Right lobe of liver (tissue), 6 donors: ENCODE data around the gene ACTN4. TPM values are rescaled to one million over a fixed set of nuclear protein-coding genes. Genes with fewer than 3 reads are reported as not detected.

Experiments
- ATAC-seq, 4 donors: fragments of 200-7000 bp; cut with Tn5 transposase; one replicate each; pipeline ENCODE4 v1.9.1; 2020; ENCODE audit warnings: mild to moderate bottlenecking in 4 of 4, moderate library complexity in 4 of 4
- DNase-seq, 3 donors: peaks; one replicate each; pipeline ENCODE4 v3.0.0-alpha.2; 2020
- H3K27ac ChIP-seq, 3 donors: fragments of 200-600 bp; one replicate each; pipeline ENCODE4 v1.8.0; 2022
- H3K27me3 ChIP-seq, 2 donors: fragments of 200-600 bp; one replicate each; pipeline ENCODE4 v1.8.0; 2022
- H3K36me3 ChIP-seq, 4 donors: fragments of 200-600 bp; sonication (generic) in 1 of 4; one replicate each; pipeline versions ENCODE4 v1.5.1 to v1.8.0; 2017 to 2022; ENCODE audit warnings: control low read depth in 1 of 4
- H3K4me1 ChIP-seq, 4 donors: fragments of 200-600 bp; sonication (generic) in 1 of 4; one replicate each; pipeline versions ENCODE4 v1.5.1 to v1.8.0; 2017 to 2022; ENCODE audit warnings: control low read depth in 1 of 4
- H3K4me3 ChIP-seq, 3 donors: fragments of 200-600 bp; one replicate each; pipeline ENCODE4 v1.8.0; 2022
- H3K9me3 ChIP-seq, 4 donors: fragments of 200-600 bp; sonication (generic) in 1 of 4; one replicate each; pipeline versions ENCODE4 v1.5.1 to v1.8.0; 2017 to 2022; ENCODE audit warnings: control low read depth in 1 of 4
- POLR2A ChIP-seq: fragments of 450-650 bp; IDR thresholded peaks from one replicate; pipeline ENCODE4 v1.6.1; 2017; ENCODE audit warnings: antibody characterized with exemption, mild to moderate bottlenecking
- WGBS: methylation state at CpG from one replicate; pipeline ENCODE4 v1.1.6; 2018; ENCODE audit warnings: low coverage, low lambda C conversion rate; ENCODE audit not compliant: insufficient coverage; ENCODE audit errors: missing lambda C conversion rate; 5-methylcytosine and 5-hydroxymethylcytosine counted together
- intact Hi-C, 2 donors: fragments of 100-400 bp; cut with DNase I; formaldehyde crosslinking; loops; one replicate each; pipeline versions ENCODE4 v1.11.2 to v1.14.1; 2022
- total RNA-seq, 6 experiments: library from RNA; depleted of rRNA in 2 of 6; stranded (reverse); fragments of >200 nt in 2 of 6; fragmentation: NEBNext Ultra II Directional in 3 of 6; extraction: Animal tissue kit (Norgen Biotek cat#: 25700) in 3 of 6; gene quantifications; one replicate each; pipeline versions ENCODE4 v1.1.0 to v1.2.4, GENCODE V29; 2016 to 2023
- TF ChIP-seq, protein P1 (sequence below), 4 donors: fragments of 200-600 bp in 3 of 4; fragments of 450-650 bp in 1 of 4; IDR thresholded peaks; one replicate each; pipeline versions ENCODE4 v1.5.1 to v1.8.0; 2016 to 2022; ENCODE audit warnings: antibody characterized with exemption in 4 of 4, mild to moderate bottlenecking in 2 of 4
- donor health status: DM: no; HTN: yes; CAD: no.
- donor health status: DM: no; HTN: no; CAD: no.
- donor health status: DM: no; HTN: no; CAD: no.
- donor health status: DM: no; HTN: yes; CAD: no.
- donor health status: DM: no; HTN: yes; CAD: no.

The ACTN4 gene
- total RNA-seq, 6 experiments from 2014 or later, result 142 to 306 (median 201) TPM

- Histone ChIP-seq H3K4me1 (peaks cover 4 to 54% (median 31%) of the 10 kb centered on the region in 4 donors), H3K27me3 (no peaks in the 10 kb centered on the region), H3K27ac (peak overlapping the region; percentile 82 to 96 (median 89)), H3K9me3 (no peaks in the 10 kb centered on the region), H3K36me3 (no peaks in the 10 kb centered on the region), H3K4me3 (no peak overlapping the region)
- no peak for ATAC-seq
- no peak for DNase-seq
- 67% methylated on average over 3 of the region's 5 CpGs for WGBS
- TF ChIP-seq, protein P1, sequence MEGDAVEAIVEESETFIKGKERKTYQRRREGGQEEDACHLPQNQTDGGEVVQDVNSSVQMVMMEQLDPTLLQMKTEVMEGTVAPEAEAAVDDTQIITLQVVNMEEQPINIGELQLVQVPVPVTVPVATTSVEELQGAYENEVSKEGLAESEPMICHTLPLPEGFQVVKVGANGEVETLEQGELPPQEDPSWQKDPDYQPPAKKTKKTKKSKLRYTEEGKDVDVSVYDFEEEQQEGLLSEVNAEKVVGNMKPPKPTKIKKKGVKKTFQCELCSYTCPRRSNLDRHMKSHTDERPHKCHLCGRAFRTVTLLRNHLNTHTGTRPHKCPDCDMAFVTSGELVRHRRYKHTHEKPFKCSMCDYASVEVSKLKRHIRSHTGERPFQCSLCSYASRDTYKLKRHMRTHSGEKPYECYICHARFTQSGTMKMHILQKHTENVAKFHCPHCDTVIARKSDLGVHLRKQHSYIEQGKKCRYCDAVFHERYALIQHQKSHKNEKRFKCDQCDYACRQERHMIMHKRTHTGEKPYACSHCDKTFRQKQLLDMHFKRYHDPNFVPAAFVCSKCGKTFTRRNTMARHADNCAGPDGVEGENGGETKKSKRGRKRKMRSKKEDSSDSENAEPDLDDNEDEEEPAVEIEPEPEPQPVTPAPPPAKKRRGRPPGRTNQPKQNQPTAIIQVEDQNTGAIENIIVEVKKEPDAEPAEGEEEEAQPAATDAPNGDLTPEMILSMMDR (IDR thresholded peaks at IDR 0.05), result no peak
- no peak for TF ChIP-seq POLR2A
- intact Hi-C loops, result no loop called here
Observed at GRCh38 chr19:38686530-38686888, 39.1 kb downstream of the ACTN4 start.

- H3K27ac ChIP-seq, result peak overlapping the region in 2 of 3 donors; percentile 6 to 29
- intact Hi-C loops, result no loop called here
- no peaks in the 10 kb centered on the region for H3K36me3 ChIP-seq
- H3K4me3 ChIP-seq, result no peak overlapping the region
- no peaks in the 10 kb centered on the region for H3K27me3 ChIP-seq
- TF ChIP-seq, protein P1 (IDR thresholded peaks at IDR 0.05), result no peak
- no peak for TF ChIP-seq POLR2A
- H3K4me1 ChIP-seq, result peaks cover 4 to 57% (median 27%) of the 10 kb centered on the region in 4 donors
- no peaks in the 10 kb centered on the region for H3K9me3 ChIP-seq
- no peak for ATAC-seq
- WGBS, result 96% methylated on average over 7 of the region's 7 CpGs
- no peak for DNase-seq
Observed at GRCh38 chr19:38687837-38688378, 40.5 kb downstream of the ACTN4 start.

DNA sequence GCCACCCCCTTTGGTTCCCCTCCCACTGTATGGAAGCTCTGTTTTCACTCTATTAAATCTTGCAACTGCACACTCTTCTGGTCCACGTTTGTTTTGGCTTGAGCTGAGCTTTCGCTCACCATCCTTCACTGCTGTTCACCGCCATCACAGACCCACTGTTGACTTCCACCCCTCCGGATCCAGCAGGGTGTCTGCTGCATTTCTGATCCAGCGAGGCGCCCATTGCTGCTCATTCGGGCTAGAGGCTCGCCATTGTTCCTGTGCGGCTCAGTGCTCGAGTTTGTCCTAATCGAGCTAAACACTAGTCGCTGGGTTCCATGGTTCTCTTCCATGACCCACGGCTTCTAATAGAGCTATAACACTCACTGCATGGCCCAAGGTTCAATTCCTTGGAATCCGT lies 42.7 kb downstream of the ACTN4 start:
- Histone ChIP-seq H3K27ac (peak overlapping the region in 1 of 3 donors; percentile 9), H3K27me3 (no peaks in the 10 kb centered on the region), H3K4me1 (peaks cover 0 to 57% (median 23%) of the 10 kb centered on the region in 4 donors), H3K4me3 (no peak overlapping the region), H3K36me3 (no peaks in the 10 kb centered on the region), H3K9me3 (no peaks in the 10 kb centered on the region)
- DNase-seq (no peak), ATAC-seq (no peak)
- TF ChIP-seq, protein P1 (IDR thresholded peaks at IDR 0.05), result no peak
- TF ChIP-seq POLR2A, result no peak
- intact Hi-C loops, result loop anchor here in 1 of 2 donors (10.0 kb wide), 1 partner anchor 45 kb away; the partner anchor contains the start of gene ACTN4
- 81% methylated on average over 6 of the region's 14 CpGs for WGBS

- no peak for TF ChIP-seq POLR2A
- TF ChIP-seq, protein P1 (IDR thresholded peaks at IDR 0.05), result no peak
- DNase-seq (no peak), ATAC-seq (no peak)
- Histone ChIP-seq H3K4me1 (peaks cover 0 to 57% (median 21%) of the 10 kb centered on the region in 4 donors), H3K9me3 (no peaks in the 10 kb centered on the region), H3K36me3 (no peaks in the 10 kb centered on the region), H3K27ac (peak overlapping the region in 1 of 3 donors; percentile 67), H3K27me3 (no peaks in the 10 kb centered on the region), H3K4me3 (no peak overlapping the region)
- intact Hi-C loops, result loop anchor here in 1 of 2 donors (10.0 kb wide), 1 partner anchor 46 kb away; the partner anchor contains the start of gene ACTN4
- WGBS, result 88% methylated on average over 7 of the region's 7 CpGs
Observed at GRCh38 chr19:38690832-38691231, 43.4 kb downstream of the ACTN4 start.
